Right lung (tissue), 5 donors: ENCODE data around the gene C1QTNF9B. TPM values are rescaled to one million over a fixed set of nuclear protein-coding genes. Genes with fewer than 3 reads are reported as not detected.
"Not testable (repeated sequence)": the region's sequence is repeated elsewhere in the genome, so short reads cannot be mapped to it uniquely, and the experiment has no call there.

Source experiments
- DNase-seq, 2 donors: peaks; one replicate each; pipeline ENCODE4 v3.0.0-alpha.2; 2013
- polyA plus RNA-seq, 5 donors: library from polyadenylated mRNA; unstranded; fragments of 120-200 nt; gene quantifications; one replicate each; pipeline versions ENCODE4 v1.2.1 to v1.2.3, GENCODE V29; 2013; ENCODE audit warnings: inconsistent platforms in 1 of 5, low replicate concordance in 1 of 5; ENCODE audit not compliant: insufficient read length in 5 of 5, insufficient read depth in 1 of 5

Gene C1QTNF9B
- polyA plus RNA-seq, 5 donors, result 0.49 to 2.1 (median 0.97) TPM

GRCh38 chr13:23894746-23895145, 2.6 kb downstream of the C1QTNF9B start:
- not testable (repeated sequence) for DNase-seq

DNA sequence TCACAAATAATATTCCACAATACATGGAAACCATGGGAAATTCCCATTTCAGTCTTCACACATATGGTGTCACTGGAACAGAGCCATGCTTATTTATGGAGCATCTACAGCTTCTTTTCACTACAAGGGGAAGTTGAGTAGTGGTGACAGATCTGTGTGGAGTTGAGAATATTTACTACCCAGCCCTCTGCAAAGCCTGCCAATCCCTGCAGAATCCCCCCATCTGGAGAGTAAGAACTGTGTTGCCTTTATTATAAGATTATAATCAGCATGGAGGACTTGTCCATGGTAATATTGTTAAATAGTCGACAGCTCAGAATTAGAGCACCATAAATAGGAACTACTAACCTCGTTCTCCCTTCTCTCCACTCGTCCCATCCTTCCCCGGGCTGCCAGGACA, 3.5 kb downstream of the C1QTNF9B start:
- DNase-seq, result not testable (repeated sequence)

- no peak for DNase-seq
Measured at GRCh38 chr13:23889615-23890607, 7.4 kb downstream of the C1QTNF9B start.

- DNase-seq, result peak; percentile 95
Measured at GRCh38 chr13:23888658-23889614, 8.4 kb downstream of the C1QTNF9B start, which contains the start of gene MIPEP. MIPEP (minus strand) TSS chr13:23889400; CDS start chr13:23889320, 80 bp downstream.

DNA sequence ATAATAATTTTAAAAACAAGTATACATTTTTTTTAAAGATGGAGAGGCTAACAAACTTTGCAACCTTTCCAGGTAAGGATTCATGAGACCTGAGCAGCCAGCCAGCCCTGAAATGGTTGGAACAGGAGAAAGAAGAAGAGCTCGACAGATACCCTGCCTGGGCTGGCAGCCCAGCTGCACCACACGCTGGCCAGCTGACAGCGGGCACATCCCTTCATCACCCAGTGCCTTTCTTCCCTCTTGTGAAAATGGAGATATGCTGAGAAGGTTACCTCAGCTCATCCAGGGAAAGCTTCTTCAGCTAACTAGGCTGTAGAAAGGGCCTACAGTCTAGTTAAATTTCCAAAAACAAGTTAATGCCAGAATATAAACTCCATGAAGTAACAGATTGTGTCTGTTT, 12.9 kb downstream of the C1QTNF9B start:
- DNase-seq, result not testable (repeated sequence)

DNA sequence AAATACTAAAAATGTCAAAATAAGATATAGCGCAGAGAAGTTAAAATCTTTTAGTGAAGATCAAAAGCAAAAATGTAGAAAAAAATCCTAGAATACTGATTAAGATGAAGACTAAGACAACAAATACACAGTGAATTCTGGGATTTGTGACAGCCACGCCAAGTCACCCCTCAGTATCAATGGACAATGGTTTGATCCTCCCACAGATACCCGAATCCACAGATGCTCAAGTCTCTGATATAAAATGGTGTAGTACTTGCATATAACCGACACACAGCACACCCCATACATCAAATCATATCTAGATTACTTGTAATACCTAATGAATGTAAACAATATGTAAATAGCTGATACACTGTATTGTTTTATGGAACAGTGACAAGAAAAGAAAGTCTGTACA, 14.0 kb downstream of the C1QTNF9B start:
- DNase-seq, result no peak

DNA sequence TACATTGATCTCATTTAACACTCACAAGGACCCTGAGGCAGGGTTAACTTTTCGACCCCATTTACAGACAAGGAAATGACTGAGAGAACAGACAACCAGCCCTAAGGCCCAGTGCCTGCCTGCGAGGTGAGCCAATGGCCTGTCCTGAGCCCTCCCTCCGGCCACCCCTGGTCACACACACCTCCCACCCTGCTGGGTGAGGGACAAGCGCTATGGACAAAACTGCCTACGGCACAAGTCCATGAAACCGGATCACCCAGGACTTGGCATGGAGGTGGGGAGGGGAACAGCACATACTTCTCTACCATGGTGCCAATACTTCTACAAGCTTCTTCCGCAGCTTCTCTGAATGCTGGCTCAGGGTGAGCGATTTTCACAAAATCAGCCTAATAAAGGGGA, 15.9 kb downstream of the C1QTNF9B start:
- not testable (repeated sequence) for DNase-seq

DNA sequence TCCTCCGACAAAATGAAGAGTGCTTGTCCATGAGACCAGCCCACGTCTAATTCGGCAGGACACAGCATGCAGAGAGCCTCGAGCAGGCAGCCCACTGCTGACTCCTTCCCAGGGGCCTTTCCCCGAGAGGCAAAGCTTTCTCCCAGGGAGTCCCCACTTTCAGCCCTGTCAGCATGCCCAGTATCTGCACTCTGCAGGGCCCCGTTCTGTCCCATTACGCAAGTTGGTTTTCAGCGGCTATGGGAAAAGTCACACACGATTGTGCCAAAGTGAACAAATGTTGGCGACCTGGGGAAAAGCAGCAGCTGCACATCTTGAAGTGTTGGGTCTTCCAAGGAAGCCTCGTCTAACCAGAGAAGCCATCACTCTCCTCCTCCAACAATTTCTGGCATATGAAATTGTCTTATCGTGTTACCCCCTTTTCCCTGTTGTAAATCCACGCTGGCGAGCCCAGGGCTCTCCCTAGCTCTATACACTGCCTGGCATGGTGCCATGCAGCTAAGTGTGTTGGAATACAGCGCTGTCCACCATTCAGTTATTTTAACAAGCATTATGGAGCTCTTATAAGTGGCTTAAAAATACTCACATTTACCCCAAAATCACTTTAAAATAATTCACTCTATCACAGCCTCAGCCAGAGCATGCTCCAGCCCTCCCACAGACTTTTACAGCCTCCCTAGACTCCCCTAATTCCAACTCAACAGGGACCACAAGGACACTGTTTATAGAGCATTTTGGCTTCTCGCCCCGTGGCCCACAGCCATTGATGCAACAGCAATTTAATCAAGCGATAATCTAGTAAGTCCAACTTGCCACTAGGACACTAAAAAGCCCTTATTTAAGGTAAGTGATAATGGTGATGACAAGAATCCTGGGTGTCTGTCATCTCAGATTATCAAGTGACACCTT, 16.6 kb downstream of the C1QTNF9B start:
- DNase-seq, result peak; percentile 51 to 56

GRCh38 chr13:23877286-23877685, 20.0 kb downstream of the C1QTNF9B start:
- no peak for DNase-seq

- DNase-seq, result no peak
Measured at GRCh38 chr13:23876265-23876664, 21.0 kb downstream of the C1QTNF9B start.

- DNase-seq, result peak in 1 of 2 donors; percentile 43
Measured at GRCh38 chr13:23871616-23872220, 25.6 kb downstream of the C1QTNF9B start.

- DNase-seq, result no peak
Measured at GRCh38 chr13:23870356-23871140, 26.8 kb downstream of the C1QTNF9B start.

- no peak for DNase-seq
Measured at GRCh38 chr13:23868521-23868920, 28.8 kb downstream of the C1QTNF9B start.

DNA sequence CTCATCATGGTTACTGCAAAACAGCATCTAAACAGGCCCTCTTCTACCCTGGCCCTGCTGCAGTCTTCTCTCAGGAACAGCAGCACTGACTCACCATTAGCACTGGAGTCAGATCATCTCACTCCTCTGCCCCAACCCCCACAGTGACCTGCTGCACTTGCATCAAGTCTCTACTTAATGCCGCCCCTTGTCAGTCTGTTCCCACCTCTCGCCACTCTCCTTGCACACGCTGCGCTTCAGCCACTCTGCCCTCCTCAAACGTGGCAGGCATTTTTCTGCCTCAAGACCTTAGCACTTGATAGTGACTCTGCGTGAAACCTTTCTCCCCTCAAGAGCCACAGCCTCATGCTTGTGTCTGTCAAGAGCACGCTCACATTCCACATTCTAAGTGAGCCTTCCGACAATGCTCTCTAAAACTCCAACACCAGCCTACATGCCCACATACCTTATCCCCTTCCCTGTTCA, 30.2 kb downstream of the C1QTNF9B start:
- DNase-seq, result no peak

GRCh38 chr13:23866420-23867026, 30.8 kb downstream of the C1QTNF9B start:
- DNase-seq, result no peak

- no peak for DNase-seq
Measured at GRCh38 chr13:23865906-23866305, 31.4 kb downstream of the C1QTNF9B start.

DNA sequence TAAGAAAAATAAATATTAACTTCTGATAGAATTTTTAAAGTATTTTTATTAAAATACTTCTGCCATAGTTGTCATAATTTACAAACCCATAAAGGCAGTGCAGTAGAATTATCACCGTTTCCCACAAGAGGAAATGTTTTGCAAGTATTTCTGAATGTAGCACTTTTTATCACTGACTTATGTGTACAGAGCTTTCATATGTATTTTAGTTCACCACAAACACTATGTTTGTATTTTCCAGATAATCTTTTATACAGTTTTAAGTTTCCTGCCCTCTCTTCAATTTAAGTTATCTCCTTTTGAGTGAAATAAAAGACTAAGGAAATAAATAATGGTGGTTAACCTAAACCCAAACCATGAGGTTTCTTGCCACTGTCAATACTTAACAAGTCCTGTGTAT, 32.3 kb downstream of the C1QTNF9B start:
- no peak for DNase-seq

DNA sequence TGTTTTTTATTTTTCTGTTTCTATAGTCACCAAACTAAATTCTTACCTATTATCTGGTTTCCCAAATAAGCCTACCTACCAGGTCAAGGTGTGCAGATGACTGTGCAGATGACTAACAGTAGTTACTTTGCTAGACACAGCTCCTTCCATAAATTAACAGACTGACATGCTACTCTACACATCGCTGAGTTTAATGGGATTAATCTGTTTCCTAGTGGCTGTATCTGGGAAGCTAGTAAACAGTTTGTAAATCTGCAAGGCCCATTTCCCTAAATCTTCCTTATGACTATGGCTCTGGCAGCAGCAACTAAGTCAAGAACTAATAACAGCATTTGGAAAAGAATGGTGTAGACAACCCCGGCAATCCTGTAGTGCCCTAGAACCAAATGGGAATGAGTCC, 36.0 kb downstream of the C1QTNF9B start:
- no peak for DNase-seq

DNA sequence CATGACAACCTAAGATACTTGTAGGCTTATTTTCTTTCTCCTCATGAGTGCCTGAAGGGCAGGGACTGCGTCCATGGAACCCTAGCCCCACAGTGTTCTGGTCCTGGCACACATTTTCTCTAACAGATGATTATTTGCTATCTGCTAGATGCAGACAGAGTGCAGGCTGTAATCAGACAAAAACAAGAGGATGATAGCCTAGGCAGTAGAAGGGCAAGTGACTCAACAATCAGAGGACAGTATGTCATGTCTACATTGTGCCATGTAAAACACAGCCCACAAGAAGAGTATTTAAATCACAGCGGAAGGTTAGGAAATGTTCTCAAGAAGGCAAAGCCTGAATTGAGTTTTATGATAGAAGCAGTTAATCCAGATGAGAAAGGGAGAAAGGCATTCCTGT, 37.4 kb downstream of the C1QTNF9B start:
- DNase-seq, result no peak
